A673 (cell line): Measurements from ENCODE around the gene FAM151A.

Experiments
- EZH2 ChIP-seq: fragments of 200-600 bp; sonication (generic); IDR thresholded peaks from 2 replicates; pipeline ENCODE4 v1.6.1; 2017; ENCODE audit warnings: borderline replicate concordance, low read depth, mild to moderate bottlenecking, mixed read lengths, antibody characterized with exemption, low read length; ENCODE audit not compliant: poor library complexity, severe bottlenecking
- TF ChIP-seq, protein P1 (sequence below): fragments of 300-800, 200-600 bp; sonication (generic); conservative IDR thresholded peaks from 2 replicates; pipeline ENCODE4 v1.5.1; 2017; ENCODE audit warnings: low read depth, mild to moderate bottlenecking, antibody characterized with exemption, low read length, moderate library complexity, mixed read lengths

GRCh38 chr1:54585181-54586066, 37.9 kb downstream of the FAM151A start:
- TF ChIP-seq, protein P1, sequence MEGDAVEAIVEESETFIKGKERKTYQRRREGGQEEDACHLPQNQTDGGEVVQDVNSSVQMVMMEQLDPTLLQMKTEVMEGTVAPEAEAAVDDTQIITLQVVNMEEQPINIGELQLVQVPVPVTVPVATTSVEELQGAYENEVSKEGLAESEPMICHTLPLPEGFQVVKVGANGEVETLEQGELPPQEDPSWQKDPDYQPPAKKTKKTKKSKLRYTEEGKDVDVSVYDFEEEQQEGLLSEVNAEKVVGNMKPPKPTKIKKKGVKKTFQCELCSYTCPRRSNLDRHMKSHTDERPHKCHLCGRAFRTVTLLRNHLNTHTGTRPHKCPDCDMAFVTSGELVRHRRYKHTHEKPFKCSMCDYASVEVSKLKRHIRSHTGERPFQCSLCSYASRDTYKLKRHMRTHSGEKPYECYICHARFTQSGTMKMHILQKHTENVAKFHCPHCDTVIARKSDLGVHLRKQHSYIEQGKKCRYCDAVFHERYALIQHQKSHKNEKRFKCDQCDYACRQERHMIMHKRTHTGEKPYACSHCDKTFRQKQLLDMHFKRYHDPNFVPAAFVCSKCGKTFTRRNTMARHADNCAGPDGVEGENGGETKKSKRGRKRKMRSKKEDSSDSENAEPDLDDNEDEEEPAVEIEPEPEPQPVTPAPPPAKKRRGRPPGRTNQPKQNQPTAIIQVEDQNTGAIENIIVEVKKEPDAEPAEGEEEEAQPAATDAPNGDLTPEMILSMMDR = no peak
- no peak for TF ChIP-seq EZH2
